PC-9 (cell line): Measurements from ENCODE around the gene CEACAM18. TPM values are rescaled to one million over a fixed set of nuclear protein-coding genes. Genes with fewer than 3 reads are reported as not detected.
A peak's percentile ranks its signal among the peaks of the same experiment; 100 is the strongest.

Experiments
- BruUV-seq: library from RNA; stranded (reverse); fragments of 400-500 nt; replicated peaks from 2 replicates; lab custom pipeline; 2021; lab: Mats Ljungman, UMichigan
- CTCF ChIA-PET: fragments of 300-600 bp; sonication (Branson Sonifier 250); formaldehyde crosslinking; loops from one replicate; lab custom pipeline; 2022; ENCODE audit warnings: antibody characterized with exemption; lab: Charles Lee
- POLR2A ChIA-PET: fragments of 300-600 bp; sonication (Branson Sonifier 250); formaldehyde crosslinking; loops from one replicate; lab custom pipeline; 2022; ENCODE audit warnings: antibody characterized with exemption; ENCODE audit not compliant: unreplicated experiment; lab: Charles Lee
- DNase-seq, 2 experiments: peaks; one replicate each; pipeline versions ENCODE4 v3.0.0 to v3.0.0-alpha.2; 2015 to 2022; ENCODE audit warnings: mixed read lengths in 1 of 2
- H2AFZ ChIP-seq: fragments of 200-600 bp; sonication (generic); 2 replicates; pipeline ENCODE4 v1.8.1; 2017; ENCODE audit warnings: antibody characterized with exemption
- H3F3A ChIP-seq: fragments of 200-600 bp; sonication (generic); 2 replicates; pipeline ENCODE4 v1.8.1; 2017; ENCODE audit warnings: antibody characterized with exemption, mild to moderate bottlenecking, low read depth; ENCODE audit not compliant: insufficient read depth
- H3K27ac ChIP-seq: fragments of 200-600 bp; sonication (generic); 2 replicates; pipeline ENCODE4 v1.6.1; 2016; ENCODE audit warnings: mixed run types
- H3K27me3 ChIP-seq: fragments of 200-600 bp; sonication (generic); 2 replicates; pipeline ENCODE4 v1.6.1; 2016; ENCODE audit warnings: low read depth, mixed run types; ENCODE audit not compliant: insufficient read depth
- H3K36me3 ChIP-seq: fragments of 200-600 bp; sonication (generic); 2 replicates; pipeline ENCODE4 v1.6.1; 2016; ENCODE audit warnings: low read depth, mixed run types
- H3K4me1 ChIP-seq: fragments of 200-600 bp; sonication (generic); replicated peaks from 2 replicates; pipeline ENCODE4 v1.6.1; 2016; ENCODE audit warnings: mixed run types; ENCODE audit not compliant: insufficient read depth
- H3K4me2 ChIP-seq: fragments of 200-600 bp; sonication (generic); 2 replicates; pipeline ENCODE4 v1.6.1; 2017; ENCODE audit warnings: mixed run types
- H3K4me3 ChIP-seq: fragments of 200-600 bp; sonication (generic); 2 replicates; pipeline ENCODE4 v1.6.1; 2016; ENCODE audit warnings: mixed run types
- H3K79me2 ChIP-seq: fragments of 200-600 bp; sonication (generic); 2 replicates; pipeline ENCODE4 v1.6.1; 2017; ENCODE audit warnings: low read depth, mixed run types
- H3K9me2 ChIP-seq: fragments of 200-600 bp; sonication (generic); 2 replicates; pipeline ENCODE4 v1.8.1; 2017; ENCODE audit warnings: mild to moderate bottlenecking; ENCODE audit not compliant: insufficient read depth
- H3K9me3 ChIP-seq: fragments of 200-600 bp; sonication (generic); 2 replicates; pipeline ENCODE4 v1.8.1; 2016; ENCODE audit warnings: low read depth; ENCODE audit not compliant: insufficient read depth
- H4K20me1 ChIP-seq: fragments of 200-600 bp; sonication (generic); 2 replicates; pipeline ENCODE4 v1.8.1; 2017; ENCODE audit not compliant: insufficient read depth
- CTCF ChIP-seq: fragments of 200-600 bp; sonication (generic); conservative IDR thresholded peaks from 2 replicates; pipeline ENCODE4 v1.6.1; 2017; ENCODE audit warnings: mixed run types, antibody characterized with exemption, mild to moderate bottlenecking, moderate library complexity
- EZH2 ChIP-seq: fragments of 200-600 bp; sonication (generic); IDR thresholded peaks from 2 replicates; pipeline ENCODE4 v1.8.0; 2017; ENCODE audit warnings: antibody characterized with exemption, low read depth
- intact Hi-C: fragments of 100-400 bp; cut with micrococcal nuclease; formaldehyde crosslinking; loops from one replicate; pipeline ENCODE4 v1.10.0; 2022; ENCODE audit not compliant: unreplicated experiment
- total RNA-seq: library from RNA; stranded (reverse); gene quantifications from 2 replicates; pipeline ENCODE4 v1.2.3, GENCODE V29; 2021

The CEACAM18 gene
- total RNA-seq, 1 experiment from 2014 or later: not detected

- Histone ChIP-seq H3K9me3 (no peaks in the 10 kb centered on the region), H2AFZ (no peak overlapping the region), H3K79me2 (no peaks in the 10 kb centered on the region), H4K20me1 (no peaks in the 10 kb centered on the region), H3K4me3 (no peak overlapping the region), H3K27ac (no peak overlapping the region), H3K4me2 (no peak overlapping the region), H3K9me2 (no peaks in the 10 kb centered on the region), H3K27me3 (peaks cover 44% of the 10 kb centered on the region), H3F3A (no peaks in the 10 kb centered on the region), H3K36me3 (no peaks in the 10 kb centered on the region), H3K4me1 (no peaks in the 10 kb centered on the region)
- intact Hi-C loops: no loop called here
- no TSS peak for BruUV-seq
- TF ChIP-seq EZH2: no peak
- no peak for TF ChIP-seq CTCF
- CTCF ChIA-PET: no interaction called here
- POLR2A ChIA-PET: no interaction called here
- DNase-seq: no peak
Measured at GRCh38 chr19:51508059-51508733, 29.9 kb downstream of the CEACAM18 start.

- no peak for DNase-seq
- Histone ChIP-seq H3F3A (no peaks in the 10 kb centered on the region), H2AFZ (no peak overlapping the region), H3K4me2 (no peak overlapping the region), H3K9me2 (no peaks in the 10 kb centered on the region), H3K36me3 (no peaks in the 10 kb centered on the region), H4K20me1 (no peaks in the 10 kb centered on the region), H3K27me3 (peaks cover 34% of the 10 kb centered on the region; the same call in 1 of the 2 replicates), H3K4me3 (no peak overlapping the region), H3K9me3 (no peaks in the 10 kb centered on the region), H3K4me1 (no peaks in the 10 kb centered on the region), H3K79me2 (no peaks in the 10 kb centered on the region), H3K27ac (no peak overlapping the region)
- ChIA-PET POLR2A (no interaction called here), CTCF (no interaction called here)
- intact Hi-C loops: no loop called here
- TF ChIP-seq EZH2: no peak
- TF ChIP-seq CTCF: no peak
- no TSS peak for BruUV-seq
Measured at GRCh38 chr19:51509823-51510660, 31.7 kb downstream of the CEACAM18 start.

GRCh38 chr19:51511353-51511752 lies 33.0 kb downstream of the CEACAM18 start:
- no peaks in the 10 kb centered on the region for H3K9me3 ChIP-seq
- no peak for DNase-seq
- H3K27ac ChIP-seq: no peak overlapping the region
- no peak overlapping the region for H2AFZ ChIP-seq
- CTCF ChIA-PET: no interaction called here
- peak; percentile 38; the same call in 1 of the 2 replicates for TF ChIP-seq CTCF
- no peak for TF ChIP-seq EZH2
- H3K36me3 ChIP-seq: no peaks in the 10 kb centered on the region
- H3K79me2 ChIP-seq: no peaks in the 10 kb centered on the region
- no peaks in the 10 kb centered on the region for H3K4me1 ChIP-seq
- H3K4me3 ChIP-seq: no peak overlapping the region
- no TSS peak for BruUV-seq
- H3K9me2 ChIP-seq: no peaks in the 10 kb centered on the region
- H3F3A ChIP-seq: no peaks in the 10 kb centered on the region
- POLR2A ChIA-PET: no interaction called here
- no peaks in the 10 kb centered on the region for H4K20me1 ChIP-seq
- intact Hi-C loops: no loop called here
- peaks cover 34% of the 10 kb centered on the region; the same call in 1 of the 2 replicates for H3K27me3 ChIP-seq
- no peak overlapping the region for H3K4me2 ChIP-seq
